NCI-H510A treated with DMSO at 0.1 percent for 48 hours (cell line): ENCODE data around the gene WASF3.
"Not testable (repeated sequence)": the region's sequence is repeated elsewhere in the genome, so short reads cannot be mapped to it uniquely, and the experiment has no call there.

Experiments used
- DNase-seq: peaks from one replicate; lab custom pipeline; 2025; lab: John Stamatoyannopoulos, UW

WASF3 gene

GRCh38 chr13:26716984-26717383 lies 159.5 kb downstream of the WASF3 start:
- DNase-seq = no peak

GRCh38 chr13:26718146-26718545 lies 160.7 kb downstream of the WASF3 start:
- DNase-seq = no peak

- DNase-seq = no peak
Measured at GRCh38 chr13:26718872-26719271, 161.4 kb downstream of the WASF3 start.

- peak; percentile 40 for DNase-seq
Measured at GRCh38 chr13:26719356-26719945, 162.0 kb downstream of the WASF3 start.

- peak; percentile 2 for DNase-seq
Measured at GRCh38 chr13:26721251-26722121, 164.0 kb downstream of the WASF3 start.

- no peak for DNase-seq
Measured at GRCh38 chr13:26722321-26722720, 164.8 kb downstream of the WASF3 start.

- DNase-seq = not testable (repeated sequence)
Measured at GRCh38 chr13:26723620-26724019, 166.1 kb downstream of the WASF3 start.

- no peak for DNase-seq
Measured at GRCh38 chr13:26726684-26727083, 169.2 kb downstream of the WASF3 start.

GRCh38 chr13:26727122-26727521 lies 169.6 kb downstream of the WASF3 start:
- DNase-seq = no peak

GRCh38 chr13:26727633-26728032 lies 170.2 kb downstream of the WASF3 start:
- DNase-seq = no peak

GRCh38 chr13:26735677-26736076 lies 178.2 kb downstream of the WASF3 start:
- DNase-seq = no peak
